EL (cell line): ENCODE data around the gene MGAT4C.
"Not testable (repeated sequence)": the region's sequence is repeated elsewhere in the genome, so short reads cannot be mapped to it uniquely, and the experiment has no call there.

Source experiments
- DNase-seq: peaks from one replicate; pipeline ENCODE4 v3.0.0-alpha.2; 2016

Gene MGAT4C

GRCh38 chr12:86122846-86123468, 133.2 kb downstream of the MGAT4C start:
- DNase-seq = no peak

- no peak for DNase-seq
Observed at GRCh38 chr12:86118161-86118560, 138.0 kb downstream of the MGAT4C start.

GRCh38 chr12:86117711-86118110, 138.5 kb downstream of the MGAT4C start:
- DNase-seq = no peak

- no peak for DNase-seq
Observed at GRCh38 chr12:86104087-86104486, 152.1 kb downstream of the MGAT4C start.

- DNase-seq = no peak
Observed at GRCh38 chr12:86097161-86097560, 159.0 kb downstream of the MGAT4C start.

- no peak for DNase-seq
Observed at GRCh38 chr12:86091681-86092080, 164.5 kb downstream of the MGAT4C start.

- no peak for DNase-seq
Observed at GRCh38 chr12:86081843-86082242, 174.3 kb downstream of the MGAT4C start.

GRCh38 chr12:86059052-86059451, 197.1 kb downstream of the MGAT4C start:
- not testable (repeated sequence) for DNase-seq

- DNase-seq = no peak
Observed at GRCh38 chr12:86057092-86057845, 198.9 kb downstream of the MGAT4C start.

GRCh38 chr12:86052921-86053320, 203.3 kb downstream of the MGAT4C start:
- DNase-seq = no peak

- no peak for DNase-seq
Observed at GRCh38 chr12:86050010-86050409, 206.2 kb downstream of the MGAT4C start.

GRCh38 chr12:86044396-86044795, 211.8 kb downstream of the MGAT4C start:
- DNase-seq = no peak

GRCh38 chr12:86042062-86042461, 214.1 kb downstream of the MGAT4C start:
- no peak for DNase-seq

- DNase-seq = no peak
Observed at GRCh38 chr12:86018361-86018760, 237.8 kb downstream of the MGAT4C start.

- no peak for DNase-seq
Observed at GRCh38 chr12:86015026-86015425, 241.2 kb downstream of the MGAT4C start.

GRCh38 chr12:86006727-86007126, 249.5 kb downstream of the MGAT4C start:
- DNase-seq = no peak

GRCh38 chr12:85998074-85998473, 258.1 kb downstream of the MGAT4C start:
- no peak for DNase-seq

- no peak for DNase-seq
Observed at GRCh38 chr12:85996280-85996679, 259.9 kb downstream of the MGAT4C start.

- DNase-seq = no peak
Observed at GRCh38 chr12:85993746-85994145, 262.4 kb downstream of the MGAT4C start.

GRCh38 chr12:85985996-85986395, 270.2 kb downstream of the MGAT4C start:
- no peak for DNase-seq

- no peak for DNase-seq
Observed at GRCh38 chr12:85983601-85984000, 272.6 kb downstream of the MGAT4C start.

- no peak for DNase-seq
Observed at GRCh38 chr12:85979641-85980040, 276.6 kb downstream of the MGAT4C start.

GRCh38 chr12:85975716-85976115, 280.5 kb downstream of the MGAT4C start:
- no peak for DNase-seq

GRCh38 chr12:85971800-85972199, 284.4 kb downstream of the MGAT4C start:
- DNase-seq = no peak

- DNase-seq = no peak
Observed at GRCh38 chr12:85968606-85969005, 287.6 kb downstream of the MGAT4C start.
